Limb (tissue), 2 donors: ENCODE data around the gene CAMLG.
"Not testable (repeated sequence)": the region's sequence is repeated elsewhere in the genome, so short reads cannot be mapped to it uniquely, and the experiment has no call there.

Source experiments
- DNase-seq, 2 donors: peaks; one replicate each; pipeline ENCODE4 v3.0.0-alpha.2; 2016; ENCODE audit errors: extremely low spot score in 2 of 2

The CAMLG gene

DNA sequence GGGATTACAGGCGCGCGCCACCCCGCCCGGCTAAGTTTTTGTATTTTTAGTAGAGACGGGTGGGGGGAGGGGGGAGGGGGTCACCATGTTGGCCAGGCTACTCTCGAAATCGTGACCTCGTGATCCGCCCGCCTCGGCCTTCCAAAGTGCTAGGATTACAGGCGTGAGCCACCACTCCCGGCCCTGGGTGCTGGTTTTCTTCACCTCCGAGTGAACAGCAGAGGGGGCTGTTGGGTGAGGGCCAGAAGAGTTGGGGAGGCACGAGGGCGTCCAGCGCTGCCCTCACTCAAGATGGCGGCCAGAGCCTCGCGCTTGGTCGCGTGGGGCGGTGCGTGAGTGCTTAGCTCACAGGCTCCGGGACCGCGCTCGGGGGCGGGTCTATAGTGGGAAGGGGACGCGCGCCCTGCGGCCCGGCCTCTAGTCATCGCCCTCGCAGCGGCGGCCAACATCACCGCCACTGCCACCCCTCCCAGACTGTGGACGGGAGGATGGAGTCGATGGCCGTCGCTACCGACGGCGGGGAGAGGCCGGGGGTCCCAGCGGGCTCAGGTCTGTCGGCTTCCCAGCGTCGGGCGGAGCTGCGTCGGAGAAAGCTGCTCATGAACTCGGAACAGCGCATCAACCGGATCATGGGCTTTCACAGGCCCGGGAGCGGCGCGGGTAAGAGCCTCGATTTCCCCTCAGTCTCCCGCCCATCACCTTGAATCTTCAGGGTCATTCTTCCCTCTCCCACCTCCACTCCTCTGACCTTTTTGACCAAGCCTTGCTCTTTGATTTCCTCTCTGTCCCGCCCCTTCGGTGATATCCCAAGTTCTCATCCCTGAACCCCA is at the start of gene CAMLG:
TSS of gene CAMLG (plus strand) at position 416 of the 830 bp plus-strand sequence. CDS start at position 489, 73 bp downstream.
- DNase-seq: peak; percentile 96 to 98

DNA sequence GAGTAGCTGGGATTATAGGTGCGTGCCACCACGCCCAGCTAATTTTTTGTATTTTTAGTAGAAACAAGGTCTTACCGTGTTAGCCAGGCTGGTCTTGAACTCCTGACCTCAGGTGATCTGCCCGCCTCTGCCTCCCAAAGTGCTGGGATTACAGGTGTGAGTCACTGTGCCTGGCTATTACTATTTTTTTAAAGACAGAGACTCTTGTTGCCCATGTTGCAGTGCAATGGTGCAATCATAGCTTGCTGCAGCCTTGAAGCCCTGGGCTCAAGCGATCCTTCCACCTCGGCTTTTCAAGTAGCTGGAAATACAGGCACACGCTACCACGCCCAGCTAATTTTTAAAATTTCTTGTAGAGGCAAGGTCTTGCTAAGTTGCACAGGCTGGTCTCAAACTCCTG is 48.2 kb upstream of the CAMLG start:
- DNase-seq: not testable (repeated sequence)

DNA sequence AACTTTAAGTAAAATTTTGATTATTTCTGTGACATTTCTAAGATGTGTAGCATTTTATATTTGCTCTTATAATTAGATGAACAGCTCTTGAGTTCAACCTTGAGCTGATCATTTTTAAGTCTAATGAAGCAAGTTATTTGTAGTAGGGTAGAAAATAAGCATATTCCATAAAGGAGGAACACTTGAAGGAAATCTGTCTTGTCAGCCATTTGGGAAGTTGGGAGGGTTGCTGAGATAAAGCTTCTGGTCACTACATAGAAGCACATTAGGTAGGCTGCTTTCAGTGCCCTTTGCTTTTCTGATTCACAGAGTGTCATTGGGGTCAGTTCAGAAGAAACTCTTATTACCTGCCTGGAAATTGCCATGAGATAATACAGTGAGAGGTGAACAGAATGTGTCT is 45.6 kb upstream of the CAMLG start:
- DNase-seq: no peak

DNA sequence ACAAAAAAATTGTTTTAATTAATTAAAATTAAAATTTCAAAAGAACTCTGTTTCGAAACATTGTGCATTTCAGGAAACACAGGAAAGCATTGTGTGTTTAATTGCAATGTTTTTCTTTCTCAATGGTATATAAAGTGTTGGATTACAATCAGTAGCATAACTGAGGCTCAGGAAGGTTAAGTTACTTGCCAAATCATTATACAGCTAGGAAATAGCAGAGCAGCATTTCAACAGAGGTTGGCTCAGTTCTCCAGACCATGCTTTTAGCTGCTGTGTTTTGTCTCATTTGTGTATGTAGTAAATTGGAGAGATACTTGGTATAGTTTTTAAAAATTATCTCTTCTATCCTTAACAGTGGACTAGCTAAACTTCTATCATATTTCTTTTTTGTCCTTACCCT is 30.0 kb upstream of the CAMLG start:
- no peak for DNase-seq

DNA sequence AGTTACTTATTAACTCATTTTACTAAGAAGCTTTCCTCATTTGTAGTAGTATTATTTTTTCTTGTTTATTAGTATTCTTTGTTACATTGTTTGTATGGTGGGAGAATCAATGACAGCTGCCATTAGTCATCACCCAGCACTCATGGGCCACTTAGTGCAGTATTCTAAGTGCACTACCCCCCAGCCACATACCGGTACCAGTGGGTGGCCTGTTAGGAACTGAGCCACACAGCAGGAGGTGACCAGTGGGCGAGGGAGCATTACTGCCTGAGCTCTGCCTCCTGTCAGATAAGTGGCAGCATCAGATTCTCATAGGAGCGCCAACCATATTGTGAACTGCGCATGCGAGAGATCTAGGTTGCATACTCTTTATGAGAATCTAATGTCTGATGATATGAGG is 24.2 kb upstream of the CAMLG start:
- DNase-seq: no peak

DNA sequence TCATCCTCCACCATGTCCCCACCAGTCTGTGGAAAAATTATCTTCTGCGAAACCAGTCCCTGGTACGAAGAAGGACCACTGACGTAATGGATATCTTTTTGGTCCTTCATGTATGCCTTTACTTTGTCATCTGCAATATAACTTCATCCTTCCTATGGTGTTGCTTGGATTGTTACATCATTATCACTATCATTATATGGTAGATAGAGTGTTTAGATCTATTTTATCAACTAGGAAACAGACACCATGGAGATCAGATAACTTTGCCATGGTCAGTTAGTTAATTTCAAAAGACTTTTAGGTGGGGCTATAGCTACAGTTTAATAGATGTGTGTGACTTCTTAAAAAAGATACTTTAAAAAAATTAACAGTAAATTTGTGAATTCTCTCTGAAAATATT is 23.8 kb upstream of the CAMLG start:
- DNase-seq: no peak

DNA sequence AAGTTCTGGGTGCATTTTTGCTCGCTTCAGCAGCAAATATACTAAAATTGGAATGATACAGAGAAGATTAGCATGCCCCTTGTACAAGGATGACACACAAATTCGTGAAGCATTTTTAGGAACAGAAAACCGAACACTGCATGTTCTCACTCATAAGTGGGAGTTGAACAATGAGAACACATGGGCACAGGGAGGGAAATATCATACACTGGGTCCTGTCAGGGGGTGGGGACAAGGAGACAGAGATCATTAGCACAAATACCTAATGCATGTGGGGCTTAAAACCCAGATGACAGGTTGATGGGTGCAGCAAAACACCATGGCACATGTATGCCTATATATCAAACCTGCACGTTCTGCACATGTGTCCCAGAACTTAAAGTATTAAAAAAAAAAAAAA is 22.9 kb upstream of the CAMLG start:
- DNase-seq: not testable (repeated sequence)

DNA sequence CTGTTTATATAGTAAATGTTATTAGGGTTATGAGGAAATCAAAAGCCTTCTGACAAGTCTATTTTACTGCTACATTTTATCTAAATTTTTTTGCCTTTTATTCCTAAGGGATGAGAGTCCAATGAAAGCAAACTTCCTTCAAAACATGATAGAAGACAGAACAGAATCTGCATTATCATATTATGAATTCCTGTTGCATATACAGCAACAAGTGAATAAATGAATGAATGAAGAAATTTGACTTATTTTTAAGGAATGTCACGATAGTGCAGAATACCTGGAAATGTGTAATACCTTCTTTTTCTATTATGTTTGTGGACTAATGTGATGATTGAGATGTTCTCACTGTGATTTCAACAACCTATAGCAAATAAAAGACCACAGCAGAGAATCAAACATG is 13.5 kb upstream of the CAMLG start:
- no peak for DNase-seq

DNA sequence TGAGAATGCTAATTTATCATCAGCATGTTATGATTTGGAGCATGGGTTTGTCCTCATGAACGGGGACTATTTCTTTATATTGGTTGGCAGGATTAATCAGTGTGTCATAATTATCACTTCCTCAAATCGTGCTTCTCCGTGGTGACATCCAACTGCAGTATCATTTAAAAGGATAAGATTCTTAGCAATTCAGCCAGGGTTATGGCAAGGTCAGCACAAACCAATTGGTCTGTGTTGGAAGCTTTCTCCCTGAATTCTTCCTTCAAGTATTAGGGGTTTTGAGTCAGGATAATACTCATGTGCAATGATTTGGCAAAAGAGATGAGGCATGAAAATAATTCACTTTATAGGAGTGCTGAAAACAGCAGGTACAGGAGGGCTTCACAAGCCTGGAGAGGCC is 5.5 kb upstream of the CAMLG start:
- no peak for DNase-seq

DNA sequence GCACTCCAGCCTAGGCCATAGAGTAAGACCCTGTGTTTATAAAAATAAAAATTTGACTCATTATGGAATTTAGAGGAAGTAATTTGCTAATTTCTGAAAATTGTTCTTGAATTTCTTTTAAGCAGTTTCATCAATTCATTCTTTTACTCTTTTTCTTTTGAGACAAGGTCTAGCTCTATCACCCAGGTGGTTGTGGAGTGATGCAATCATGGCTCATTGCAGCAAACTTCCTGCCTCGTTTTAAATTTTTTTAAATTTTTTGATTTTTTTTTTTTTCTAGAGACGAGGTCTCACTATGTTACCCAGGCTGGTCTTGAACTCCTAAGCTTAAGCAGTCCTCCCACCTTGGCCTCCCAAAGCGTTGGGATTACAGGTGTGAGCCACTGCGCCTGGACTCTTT is 3.1 kb upstream of the CAMLG start:
- DNase-seq: no peak

DNA sequence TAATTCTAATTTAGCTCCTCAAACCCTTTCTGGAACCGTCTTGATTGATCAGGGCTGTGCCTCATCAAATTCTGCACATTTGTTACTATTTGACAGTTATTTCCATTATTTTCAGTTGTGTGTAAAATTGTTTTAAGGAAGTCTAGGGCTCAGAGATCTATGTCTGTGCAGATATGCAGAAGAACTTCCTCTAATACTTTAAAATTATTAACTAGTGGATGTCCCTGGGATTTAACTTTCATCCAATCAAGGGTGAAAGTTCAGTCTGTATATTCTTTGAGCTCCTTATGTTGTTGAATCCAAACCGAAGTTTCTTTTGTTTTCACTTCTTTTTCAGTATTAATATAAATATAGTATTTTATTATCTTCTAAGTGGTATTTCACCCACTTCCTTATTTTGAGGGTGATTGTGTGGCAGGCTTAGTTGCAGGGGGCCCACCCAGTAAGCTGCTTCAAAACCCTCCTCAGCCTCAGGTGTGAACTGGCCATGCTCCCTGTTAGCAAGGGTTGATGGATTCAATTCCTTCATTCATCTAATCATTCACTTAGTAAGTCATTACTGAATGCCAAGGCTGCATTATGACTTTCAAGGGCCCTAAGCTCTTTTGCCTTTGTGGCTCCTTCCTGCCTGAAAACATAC is 2.1 kb upstream of the CAMLG start:
- no peak for DNase-seq

DNA sequence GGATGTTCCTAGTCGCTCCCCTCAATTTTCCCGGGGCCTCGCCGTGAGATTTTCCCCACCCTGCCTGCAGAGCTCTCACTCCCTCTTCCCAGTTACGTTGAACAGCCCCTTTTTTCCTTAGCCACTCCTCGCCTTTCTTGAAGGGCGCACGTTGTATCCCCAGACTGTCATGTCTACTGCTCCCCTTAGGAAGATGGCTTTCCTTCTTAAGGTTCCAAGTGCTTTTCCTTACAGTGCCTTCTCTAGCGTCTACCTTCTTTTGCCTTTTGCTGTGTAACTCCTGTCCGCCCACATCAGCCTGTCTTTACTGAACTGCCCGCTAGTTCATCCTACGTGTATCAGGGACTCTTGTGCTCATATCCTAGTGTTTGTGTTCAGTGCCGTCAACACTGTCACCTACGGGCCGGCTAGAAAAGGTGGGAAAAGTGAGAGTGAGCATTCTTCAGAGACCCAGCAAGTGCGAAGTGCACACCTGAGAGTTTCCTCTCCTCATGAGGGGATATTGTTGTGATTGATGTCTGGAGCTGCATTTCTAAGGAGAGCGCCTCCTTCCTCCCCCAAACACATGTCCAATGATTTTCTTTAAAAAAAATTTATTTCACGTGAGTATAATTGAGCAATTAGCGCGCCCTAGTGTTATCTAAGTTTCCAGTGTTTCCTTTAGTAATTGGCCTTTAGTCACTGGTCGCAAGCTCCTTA is 764 bp downstream of the CAMLG start:
- DNase-seq: peak; percentile 25 to 39

DNA sequence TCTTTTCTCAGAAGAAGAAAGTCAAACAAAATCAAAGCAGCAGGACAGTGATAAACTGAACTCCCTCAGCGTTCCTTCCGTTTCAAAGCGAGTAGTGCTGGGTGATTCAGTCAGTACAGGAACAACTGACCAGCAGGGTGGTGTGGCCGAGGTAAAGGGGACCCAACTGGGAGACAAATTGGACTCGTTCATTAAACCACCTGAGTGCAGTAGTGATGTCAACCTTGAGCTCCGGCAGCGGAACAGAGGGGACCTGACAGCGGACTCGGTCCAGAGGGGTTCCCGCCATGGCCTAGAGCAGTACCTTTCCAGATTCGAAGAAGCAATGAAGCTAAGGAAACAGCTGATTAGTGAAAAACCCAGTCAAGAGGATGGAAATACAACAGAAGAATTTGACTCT is 2.7 kb downstream of the CAMLG start:
- no peak for DNase-seq

DNA sequence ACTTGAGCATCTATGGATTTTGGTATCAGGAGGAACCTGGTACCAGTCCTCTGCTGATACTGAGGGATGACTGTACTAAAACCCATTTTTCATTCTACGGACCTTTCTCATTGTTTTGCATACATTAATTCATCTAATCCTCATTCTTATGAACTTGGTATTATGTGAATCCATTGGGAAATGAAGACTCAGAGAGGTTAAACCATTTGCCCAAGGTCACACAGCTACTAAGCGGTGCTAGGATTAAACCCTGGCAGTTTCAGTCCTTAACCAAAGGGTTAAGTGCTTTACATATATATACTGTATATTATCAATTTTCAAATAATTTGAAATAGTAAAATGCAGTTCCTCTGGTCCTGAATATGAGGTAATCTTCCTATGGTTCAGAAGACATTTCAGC is 3.8 kb downstream of the CAMLG start:
- no peak for DNase-seq

DNA sequence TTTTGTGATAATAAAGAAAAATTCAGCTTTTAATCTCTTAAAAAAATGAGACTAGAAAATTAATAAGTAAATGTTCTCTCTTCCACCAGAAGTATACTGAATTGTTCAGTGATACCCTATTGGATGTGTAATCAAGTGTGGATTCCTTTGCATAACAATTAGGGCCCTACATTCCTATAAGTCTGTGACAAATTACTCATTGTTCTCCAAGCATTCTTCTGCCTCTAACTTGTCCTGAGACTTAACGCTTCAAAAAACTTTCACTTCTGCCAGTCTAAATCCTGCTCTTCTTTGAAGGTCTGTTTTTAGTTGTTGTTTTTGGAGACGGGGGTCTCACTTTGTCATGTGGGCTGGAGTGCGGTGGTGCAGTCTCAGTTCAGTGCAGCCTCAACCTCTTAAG is 11.1 kb downstream of the CAMLG start:
- no peak for DNase-seq

DNA sequence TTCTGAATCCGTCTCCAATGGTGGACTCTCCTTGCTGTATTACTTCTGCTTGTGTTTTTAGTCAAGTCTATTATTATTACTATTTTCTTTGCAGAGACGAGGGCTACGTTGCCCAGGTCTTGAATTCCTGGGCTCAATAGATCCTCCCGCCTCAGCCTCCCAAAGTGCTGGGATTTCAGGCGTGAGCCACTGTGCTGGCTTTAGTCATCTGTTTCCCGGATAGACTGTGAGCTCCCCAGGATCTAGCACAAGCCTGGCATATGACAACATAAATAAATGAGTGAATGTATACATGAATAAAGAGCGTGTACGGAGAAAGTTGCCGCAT is 19.8 kb downstream of the CAMLG start:
- no peak for DNase-seq

DNA sequence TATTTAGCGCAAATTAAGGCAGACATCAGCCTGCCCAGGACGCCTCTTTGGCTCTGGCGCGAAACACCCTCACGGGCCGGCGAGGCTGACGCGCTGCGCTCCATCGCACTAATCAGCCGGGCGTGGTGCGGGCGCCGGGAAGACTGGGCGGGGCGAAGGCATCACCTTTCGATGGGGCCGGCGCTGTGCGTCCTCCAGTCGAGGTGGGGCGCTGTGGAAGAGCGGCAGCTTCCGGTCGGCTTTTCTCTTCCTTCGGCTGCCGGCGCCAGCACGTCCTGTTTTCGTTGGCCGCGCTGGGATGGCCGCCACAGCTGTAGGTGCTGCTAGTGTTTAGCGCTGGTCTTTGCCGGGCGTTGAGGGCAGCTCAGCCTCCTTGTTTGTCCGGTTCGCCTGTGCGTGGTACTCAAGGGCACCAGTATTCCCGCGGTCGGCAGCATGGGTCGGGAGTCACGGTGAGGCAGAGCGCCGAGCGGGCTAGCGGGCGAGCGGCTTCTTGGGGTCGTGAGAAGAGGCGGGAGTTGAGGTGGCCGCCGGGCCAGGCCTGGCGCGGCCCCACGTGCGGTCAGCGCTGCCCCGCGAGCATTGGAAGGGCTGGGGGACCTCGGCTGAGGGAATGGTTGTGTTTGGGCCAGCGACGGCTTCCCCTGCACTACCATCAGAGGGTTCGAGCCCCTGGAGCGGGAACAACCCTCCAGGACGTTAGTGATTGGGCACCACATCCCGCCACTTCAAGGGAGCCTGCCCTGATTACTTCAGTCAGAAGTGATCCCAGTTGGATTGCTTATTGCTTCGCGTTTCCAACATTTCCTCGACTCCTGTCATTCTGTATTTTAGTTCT is 20.4 kb downstream of the CAMLG start, which contains the start of gene DDX46:
TSS of gene DDX46 (plus strand) at position 276 of the 838 bp plus-strand sequence. CDS start at position 436, 160 bp downstream.
- DNase-seq: peak; percentile 94 to 96

DNA sequence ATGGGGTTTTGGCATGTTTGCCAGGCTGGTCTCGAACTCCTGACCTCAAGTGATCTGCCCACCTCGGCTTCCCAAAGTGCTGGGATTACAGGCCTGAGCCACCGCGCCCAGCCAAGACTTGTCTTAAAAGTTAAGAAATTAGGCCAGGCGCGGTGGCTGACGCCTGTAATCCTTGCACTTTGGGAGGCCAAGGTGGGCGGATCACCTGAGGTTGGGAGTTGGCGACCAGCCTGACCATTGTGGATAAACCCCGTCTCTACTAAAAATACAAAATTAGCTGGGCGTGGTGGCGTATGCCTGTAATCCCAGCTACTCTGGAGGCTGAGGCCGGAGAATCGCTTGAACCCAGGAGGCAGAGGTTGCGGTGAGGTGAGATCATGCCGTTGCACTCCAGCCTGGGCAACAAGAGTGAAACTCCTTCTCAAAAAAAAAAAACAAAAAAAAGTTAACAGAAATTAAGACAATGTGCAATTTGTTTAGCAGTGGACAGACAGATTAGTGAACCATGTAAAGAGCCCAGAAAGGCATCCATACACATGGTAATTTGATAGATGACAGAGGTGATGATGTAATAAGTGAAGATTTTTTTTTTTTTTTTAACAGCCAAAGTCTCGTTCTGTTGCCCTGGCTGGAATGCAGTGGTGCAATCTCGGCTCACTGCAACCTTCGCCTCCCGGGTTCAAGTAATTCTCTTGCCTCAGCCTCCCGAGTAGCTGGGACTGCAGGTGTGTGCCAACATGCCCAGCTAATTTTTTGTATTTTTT is 29.4 kb downstream of the CAMLG start:
- DNase-seq: not testable (repeated sequence)

DNA sequence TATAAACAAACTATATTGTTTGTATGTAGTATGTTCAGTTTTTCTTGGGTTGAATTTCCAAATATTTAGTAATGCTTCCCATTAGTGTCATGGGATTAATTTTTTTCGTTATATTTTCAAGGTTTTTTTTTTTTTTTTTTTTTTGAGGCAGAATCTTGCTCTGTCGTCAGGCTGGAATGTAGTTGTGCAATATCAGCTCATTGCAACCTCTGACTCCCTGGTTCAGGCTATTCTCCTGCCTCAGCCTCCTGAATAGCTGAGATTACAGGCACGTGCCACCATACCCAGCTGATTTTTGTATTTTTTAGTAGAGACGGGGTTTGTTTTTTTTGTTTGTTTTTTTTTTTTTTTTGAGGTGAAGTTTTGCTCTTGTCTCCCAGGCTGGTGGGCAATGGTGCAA is 30.9 kb downstream of the CAMLG start:
- no peak for DNase-seq

DNA sequence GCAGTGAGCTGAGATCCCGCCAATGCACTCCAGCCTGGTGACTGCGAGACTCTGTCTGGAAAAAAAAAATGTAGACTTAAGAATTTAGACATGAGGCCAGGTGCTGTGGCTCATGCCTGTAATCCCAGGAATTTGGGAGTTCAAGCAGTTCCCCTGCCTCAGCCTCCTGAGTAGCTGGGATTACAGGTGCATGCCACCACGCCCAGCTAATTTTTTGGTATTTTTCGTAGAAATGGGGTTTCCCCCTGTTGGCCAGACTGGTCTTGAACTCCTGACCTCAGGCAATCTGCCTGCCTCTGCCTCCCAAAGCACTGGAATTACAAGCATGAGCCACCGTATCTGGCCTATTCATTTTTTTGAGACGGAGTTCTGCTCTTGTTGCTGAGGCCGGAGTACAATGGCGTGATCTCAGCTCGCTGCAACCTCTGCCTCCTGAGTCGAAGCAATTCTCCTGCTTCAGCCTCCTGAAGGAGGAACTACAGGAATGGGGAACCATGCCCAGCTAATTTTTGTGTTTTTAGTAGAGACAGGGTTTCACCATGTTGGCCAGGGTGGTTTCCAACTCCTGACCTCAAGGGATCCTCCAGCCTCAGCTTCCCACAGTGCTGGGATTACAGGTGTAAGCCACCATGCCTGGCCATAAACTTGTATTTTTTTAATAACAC is 34.2 kb downstream of the CAMLG start:
- no peak for DNase-seq
